Loucy (cell line): ENCODE measurements around the gene ARRDC2.

Source experiments
- H2AFZ ChIP-seq: fragments of 200-600 bp; sonication (generic); 2 replicates; pipeline ENCODE4 v1.6.0; 2016; ENCODE audit warnings: antibody characterized with exemption, mild to moderate bottlenecking, low read length, moderate library complexity
- H3F3A ChIP-seq: fragments of 200-600 bp; 2 replicates; pipeline ENCODE4 v1.6.0; 2016; ENCODE audit warnings: antibody characterized with exemption, low read depth, mild to moderate bottlenecking
- H3K27me3 ChIP-seq: fragments of 200-600 bp; sonication (generic); 2 replicates; pipeline ENCODE4 v1.6.1; 2014; ENCODE audit warnings: low read length, mild to moderate bottlenecking; ENCODE audit not compliant: insufficient read depth, poor library complexity, severe bottlenecking
- H3K36me3 ChIP-seq: fragments of 200-600 bp; sonication (generic); 2 replicates; pipeline ENCODE4 v1.6.1; 2016; ENCODE audit warnings: low read length; ENCODE audit not compliant: insufficient read depth
- H3K4me1 ChIP-seq: fragments of 200-600 bp; sonication (generic); 2 replicates; pipeline ENCODE4 v1.5.1; 2014; ENCODE audit warnings: low read length, mild to moderate bottlenecking; ENCODE audit not compliant: insufficient read depth, poor library complexity, severe bottlenecking
- H3K4me2 ChIP-seq: fragments of 200-600 bp; sonication (generic); 2 replicates; pipeline ENCODE4 v1.6.0; 2014; ENCODE audit warnings: antibody characterized with exemption, low read length, low read depth, mild to moderate bottlenecking; ENCODE audit not compliant: poor library complexity, severe bottlenecking
- H3K4me3 ChIP-seq: fragments of 200-600 bp; sonication (generic); 2 replicates; pipeline ENCODE4 v1.5.1; 2014; ENCODE audit warnings: low read length, mild to moderate bottlenecking, mixed read lengths; ENCODE audit not compliant: poor library complexity, severe bottlenecking
- H3K79me2 ChIP-seq: fragments of 200-600 bp; sonication (generic); 2 replicates; pipeline ENCODE4 v1.6.1; 2014; ENCODE audit warnings: low read length; ENCODE audit not compliant: insufficient read depth
- H3K9ac ChIP-seq: fragments of 200-600 bp; sonication (generic); 2 replicates; pipeline ENCODE4 v1.6.0; 2014; ENCODE audit warnings: mild to moderate bottlenecking, low read depth, low read length, moderate library complexity; ENCODE audit not compliant: poor library complexity, severe bottlenecking
- H3K9me2 ChIP-seq: fragments of 200-600 bp; sonication (generic); replicated peaks from 2 replicates; pipeline ENCODE4 v1.6.1; 2016; ENCODE audit warnings: low read depth, low read length, mixed read lengths
- H3K9me3 ChIP-seq: fragments of 200-600 bp; sonication (generic); 2 replicates; pipeline ENCODE4 v1.6.1; 2014; ENCODE audit warnings: mild to moderate bottlenecking, antibody characterized with exemption, low read length, low read depth; ENCODE audit not compliant: insufficient read depth
- H4K20me1 ChIP-seq: fragments of 200-600 bp; sonication (generic); 2 replicates; pipeline ENCODE4 v1.6.0; 2014; ENCODE audit warnings: antibody characterized with exemption, low read length, mild to moderate bottlenecking; ENCODE audit not compliant: insufficient read depth, poor library complexity, severe bottlenecking
- CTCF ChIP-seq: fragments of 200-600 bp; sonication (generic); conservative IDR thresholded peaks from 2 replicates; pipeline ENCODE4 v1.5.1; 2014; ENCODE audit warnings: mild to moderate bottlenecking, antibody characterized with exemption, low read length
- EZH2phosphoT487 ChIP-seq: fragments of 200-600 bp; IDR thresholded peaks from 2 replicates; pipeline ENCODE4 v1.6.1; 2018; ENCODE audit warnings: antibody characterized with exemption, mild to moderate bottlenecking, moderate library complexity, borderline replicate concordance

The ARRDC2 gene

GRCh38 chr19:18008814-18009213, 844 bp downstream of the ARRDC2 start:
- Histone ChIP-seq H3K36me3 (peaks cover 33% of the 10 kb centered on the region; the same call in 1 of the 2 replicates), H4K20me1 (peaks cover 8% of the 10 kb centered on the region), H3K9me3 (no peaks in the 10 kb centered on the region), H2AFZ (no peak overlapping the region), H3K27me3 (no peaks in the 10 kb centered on the region), H3K79me2 (no peaks in the 10 kb centered on the region; the same call in 1 of the 2 replicates), H3K9me2 (no peaks in the 10 kb centered on the region), H3F3A (no peaks in the 10 kb centered on the region), H3K9ac (no peak overlapping the region), H3K4me2 (peak overlapping the region; percentile 92), H3K4me1 (peaks cover 8% of the 10 kb centered on the region), H3K4me3 (no peak overlapping the region)
- TF ChIP-seq CTCF (no peak), EZH2phosphoT487 (no peak)

- peaks cover 8% of the 10 kb centered on the region for H4K20me1 ChIP-seq
- H3K4me1 ChIP-seq, result peaks cover 8% of the 10 kb centered on the region
- H2AFZ ChIP-seq, result no peak overlapping the region
- H3K4me3 ChIP-seq, result no peak overlapping the region
- no peaks in the 10 kb centered on the region for H3F3A ChIP-seq
- H3K9ac ChIP-seq, result no peak overlapping the region
- no peaks in the 10 kb centered on the region for H3K9me2 ChIP-seq
- no peaks in the 10 kb centered on the region for H3K9me3 ChIP-seq
- no peaks in the 10 kb centered on the region; the same call in 1 of the 2 replicates for H3K79me2 ChIP-seq
- no peak overlapping the region for H3K4me2 ChIP-seq
- no peaks in the 10 kb centered on the region for H3K27me3 ChIP-seq
- TF ChIP-seq CTCF (no peak), EZH2phosphoT487 (no peak)
- peaks cover 33% of the 10 kb centered on the region; the same call in 1 of the 2 replicates for H3K36me3 ChIP-seq
Observed at GRCh38 chr19:18009412-18010066, 1.6 kb downstream of the ARRDC2 start.

GRCh38 chr19:18010149-18010548, 2.2 kb downstream of the ARRDC2 start:
- Histone ChIP-seq H3K27me3 (no peaks in the 10 kb centered on the region), H4K20me1 (peaks cover 8% of the 10 kb centered on the region)

More at GRCh38 chr19:18010149-18010548, 2.2 kb downstream of the ARRDC2 start:
- Histone ChIP-seq H3K4me1 (peaks cover 8% of the 10 kb centered on the region), H3K79me2 (no peaks in the 10 kb centered on the region; the same call in 1 of the 2 replicates), H3K4me3 (no peak overlapping the region), H2AFZ (no peak overlapping the region), H3K4me2 (no peak overlapping the region), H3K9me2 (no peaks in the 10 kb centered on the region), H3K9ac (no peak overlapping the region), H3F3A (no peaks in the 10 kb centered on the region), H3K36me3 (peaks cover 33% of the 10 kb centered on the region; the same call in 1 of the 2 replicates), H3K9me3 (no peaks in the 10 kb centered on the region)
- TF ChIP-seq EZH2phosphoT487, result no peak
- TF ChIP-seq CTCF, result no peak
